Ovary (tissue), 3 donors: ENCODE measurements around the gene TBPL2.

Experiments
- EP300 ChIP-seq: sonication (generic); formaldehyde crosslinking; IDR thresholded peaks from one replicate; pipeline ENCODE4 v1.6.1; 2017; ENCODE audit warnings: antibody characterized with exemption
- TF ChIP-seq, protein P1 (sequence below), 3 donors: fragments of 450-650 bp in 2 of 3; fragments of 200-600 bp in 1 of 3; IDR thresholded peaks; one replicate each; pipeline versions ENCODE4 v1.5.1 to v1.8.0; 2016 to 2022; ENCODE audit warnings: antibody characterized with exemption in 3 of 3, mild to moderate bottlenecking in 1 of 3
- donor health status: DM: no; HTN: no; CAD: no.

DNA sequence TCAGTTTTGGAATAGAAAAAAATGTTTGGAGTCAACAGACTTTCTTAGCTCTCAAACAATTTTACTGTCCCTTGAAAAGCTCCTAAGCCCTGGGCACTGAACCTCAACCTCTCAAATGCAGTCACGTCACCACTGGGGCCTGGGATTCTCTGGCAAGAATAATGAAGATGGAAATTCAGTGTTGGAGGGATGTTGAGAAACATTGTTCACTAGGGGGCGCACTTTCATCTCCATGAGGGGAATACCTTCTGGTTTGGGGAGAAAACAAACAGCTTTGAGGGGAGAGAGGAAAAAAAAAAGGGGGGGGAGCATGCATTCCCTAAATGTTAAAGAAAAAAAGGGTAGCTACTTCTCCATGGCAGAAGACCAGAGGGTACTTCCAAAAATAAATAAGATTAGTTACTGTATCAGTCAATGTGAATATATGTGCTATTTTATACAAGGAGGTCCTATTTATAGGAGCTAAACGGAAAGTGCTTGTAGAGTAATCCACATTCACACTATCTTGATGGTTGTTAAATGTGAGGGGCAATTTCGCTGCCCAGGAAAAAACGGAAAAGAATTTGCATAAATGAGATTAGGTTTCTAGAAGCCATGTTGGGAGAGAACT is 5.8 kb upstream of the TBPL2 start:
- TF ChIP-seq, protein P1, sequence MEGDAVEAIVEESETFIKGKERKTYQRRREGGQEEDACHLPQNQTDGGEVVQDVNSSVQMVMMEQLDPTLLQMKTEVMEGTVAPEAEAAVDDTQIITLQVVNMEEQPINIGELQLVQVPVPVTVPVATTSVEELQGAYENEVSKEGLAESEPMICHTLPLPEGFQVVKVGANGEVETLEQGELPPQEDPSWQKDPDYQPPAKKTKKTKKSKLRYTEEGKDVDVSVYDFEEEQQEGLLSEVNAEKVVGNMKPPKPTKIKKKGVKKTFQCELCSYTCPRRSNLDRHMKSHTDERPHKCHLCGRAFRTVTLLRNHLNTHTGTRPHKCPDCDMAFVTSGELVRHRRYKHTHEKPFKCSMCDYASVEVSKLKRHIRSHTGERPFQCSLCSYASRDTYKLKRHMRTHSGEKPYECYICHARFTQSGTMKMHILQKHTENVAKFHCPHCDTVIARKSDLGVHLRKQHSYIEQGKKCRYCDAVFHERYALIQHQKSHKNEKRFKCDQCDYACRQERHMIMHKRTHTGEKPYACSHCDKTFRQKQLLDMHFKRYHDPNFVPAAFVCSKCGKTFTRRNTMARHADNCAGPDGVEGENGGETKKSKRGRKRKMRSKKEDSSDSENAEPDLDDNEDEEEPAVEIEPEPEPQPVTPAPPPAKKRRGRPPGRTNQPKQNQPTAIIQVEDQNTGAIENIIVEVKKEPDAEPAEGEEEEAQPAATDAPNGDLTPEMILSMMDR (IDR thresholded peaks at IDR 0.05), result peak in 2 of 3 donors; percentile 9 to 29
- TF ChIP-seq EP300, result no peak
